Uterus (tissue), 2 donors: ENCODE data around the gene TRABD2B.

Experiments used
- POLR2A ChIP-seq, 2 donors: fragments of 450-650 bp; IDR thresholded peaks; one replicate each; pipeline ENCODE4 v1.6.1; 2016; ENCODE audit warnings: antibody characterized with exemption in 2 of 2, mild to moderate bottlenecking in 1 of 2, moderate library complexity in 1 of 2
- TF ChIP-seq, protein P1 (sequence below), 4 experiments: fragments of 200-600 bp in 2 of 4; fragments of 450-650 bp in 2 of 4; sonication (generic) in 2 of 4; IDR thresholded peaks; one replicate each; pipeline ENCODE4 v1.5.1; 2016 to 2019; ENCODE audit warnings: antibody characterized with exemption in 4 of 4, mild to moderate bottlenecking in 2 of 4, moderate library complexity in 1 of 4

DNA sequence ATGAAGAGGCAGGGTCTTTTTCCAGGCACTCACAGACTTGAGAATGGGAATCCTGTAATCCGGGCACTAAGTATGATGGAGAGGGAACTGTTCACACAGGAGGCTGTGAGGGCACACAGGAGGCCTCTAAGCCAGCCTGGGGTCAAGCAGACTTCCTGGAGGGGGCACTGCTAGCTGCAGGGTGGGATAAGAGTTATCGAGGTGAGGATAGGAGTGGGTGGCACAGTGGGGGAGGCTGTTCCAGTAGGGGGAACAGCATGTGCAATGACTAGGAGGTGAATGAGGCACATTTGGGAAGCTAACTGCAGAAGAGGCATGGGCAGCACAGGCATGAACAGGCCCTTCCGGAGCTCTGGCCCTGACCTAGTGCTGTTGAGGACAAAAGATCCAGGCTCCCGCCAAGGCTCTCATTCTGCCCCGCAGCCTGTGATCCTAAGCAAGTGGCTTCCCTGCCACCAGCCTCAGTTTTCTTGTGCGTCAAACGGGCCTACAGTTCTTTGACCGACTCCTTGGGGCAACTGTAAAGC is 216.7 kb downstream of the TRABD2B start:
- TF ChIP-seq, protein P1, sequence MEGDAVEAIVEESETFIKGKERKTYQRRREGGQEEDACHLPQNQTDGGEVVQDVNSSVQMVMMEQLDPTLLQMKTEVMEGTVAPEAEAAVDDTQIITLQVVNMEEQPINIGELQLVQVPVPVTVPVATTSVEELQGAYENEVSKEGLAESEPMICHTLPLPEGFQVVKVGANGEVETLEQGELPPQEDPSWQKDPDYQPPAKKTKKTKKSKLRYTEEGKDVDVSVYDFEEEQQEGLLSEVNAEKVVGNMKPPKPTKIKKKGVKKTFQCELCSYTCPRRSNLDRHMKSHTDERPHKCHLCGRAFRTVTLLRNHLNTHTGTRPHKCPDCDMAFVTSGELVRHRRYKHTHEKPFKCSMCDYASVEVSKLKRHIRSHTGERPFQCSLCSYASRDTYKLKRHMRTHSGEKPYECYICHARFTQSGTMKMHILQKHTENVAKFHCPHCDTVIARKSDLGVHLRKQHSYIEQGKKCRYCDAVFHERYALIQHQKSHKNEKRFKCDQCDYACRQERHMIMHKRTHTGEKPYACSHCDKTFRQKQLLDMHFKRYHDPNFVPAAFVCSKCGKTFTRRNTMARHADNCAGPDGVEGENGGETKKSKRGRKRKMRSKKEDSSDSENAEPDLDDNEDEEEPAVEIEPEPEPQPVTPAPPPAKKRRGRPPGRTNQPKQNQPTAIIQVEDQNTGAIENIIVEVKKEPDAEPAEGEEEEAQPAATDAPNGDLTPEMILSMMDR (IDR thresholded peaks at IDR 0.05) = no peak
- no peak for TF ChIP-seq POLR2A (IDR thresholded peaks at IDR 0.05)
